ENCODE results near the gene PRR19.

The PRR19 gene

GRCh38 chr19:42287827-42288107 is 14.2 kb upstream of the PRR19 start:
- no peak overlapping the region for H3K56ac ChIP-seq (ENCODE audit: low read length)
- no peak overlapping the region for H4K8ac ChIP-seq (ENCODE audit: low read depth, low read length)
- no peak overlapping the region for H2BK5ac ChIP-seq (ENCODE audit: low read length)
- peaks cover 16% of the 10 kb centered on the region for H3K79me1 ChIP-seq (ENCODE audit: low read length)
- H3K4me1 ChIP-seq (ENCODE audit: control insufficient read depth, low read depth, low read length), result peaks cover 6% of the 10 kb centered on the region
- H3K4ac ChIP-seq (ENCODE audit: low read depth, low read length), result no peak overlapping the region
- H3K27me3 ChIP-seq (ENCODE audit: insufficient read depth, low read length, poor library complexity), result no peaks in the 10 kb centered on the region
- H3K4me2 ChIP-seq (ENCODE audit: low read length), result no peak overlapping the region
- peaks cover 13% of the 10 kb centered on the region for H3K79me2 ChIP-seq (ENCODE audit: control insufficient read depth, insufficient read depth, low read length)
- H4K5ac ChIP-seq (ENCODE audit: low read length), result no peak overlapping the region
- H2BK15ac ChIP-seq (replicated peaks; ENCODE audit: low read depth), result no peak overlapping the region
- no peak for DNase-seq
- no peak overlapping the region for H3K23ac ChIP-seq (ENCODE audit: low read length)
- no peak overlapping the region for H3K9ac ChIP-seq (ENCODE audit: low read length)
- no peak overlapping the region for H3K27ac ChIP-seq (ENCODE audit: low read depth, low read length)
- H3K4me3 ChIP-seq (ENCODE audit: low read length), result no peak overlapping the region
- WGBS (ENCODE audit: extremely low coverage, insufficient coverage, low lambda C conversion rate), result no CpG with 5 or more reads among the region's 10 CpGs
- H3K36me3 ChIP-seq (ENCODE audit: control insufficient read depth, insufficient read depth, low read length), result peaks cover 5% of the 10 kb centered on the region
- no peak overlapping the region for H2BK120ac ChIP-seq (ENCODE audit: low read depth, low read length)
- no peak overlapping the region for H3K18ac ChIP-seq (ENCODE audit: low read length)
- H2AK5ac ChIP-seq (ENCODE audit: low read length), result no peak overlapping the region

GRCh38 chr19:42288387-42288786 is 13.5 kb upstream of the PRR19 start:
- Histone ChIP-seq H3K9ac (ENCODE audit: low read length) (no peak overlapping the region), H4K5ac (ENCODE audit: low read length) (no peak overlapping the region), H2BK120ac (ENCODE audit: low read depth, low read length) (no peak overlapping the region), H3K23ac (ENCODE audit: low read length) (no peak overlapping the region), H3K79me1 (ENCODE audit: low read length) (peaks cover 12% of the 10 kb centered on the region), H3K4me2 (ENCODE audit: low read length) (no peak overlapping the region), H3K27me3 (ENCODE audit: insufficient read depth, low read length, poor library complexity) (no peaks in the 10 kb centered on the region), H3K36me3 (ENCODE audit: control insufficient read depth, insufficient read depth, low read length) (peaks cover 5% of the 10 kb centered on the region), H2BK15ac (replicated peaks; ENCODE audit: low read depth) (no peak overlapping the region), H3K4ac (ENCODE audit: low read depth, low read length) (no peak overlapping the region), H3K18ac (ENCODE audit: low read length) (no peak overlapping the region), H4K8ac (ENCODE audit: low read depth, low read length) (no peak overlapping the region), H3K4me1 (ENCODE audit: control insufficient read depth, low read depth, low read length) (no peaks in the 10 kb centered on the region), H2AK5ac (ENCODE audit: low read length) (no peak overlapping the region), H2BK5ac (ENCODE audit: low read length) (no peak overlapping the region), H3K56ac (ENCODE audit: low read length) (no peak overlapping the region), H3K27ac (ENCODE audit: low read depth, low read length) (no peak overlapping the region), H3K4me3 (ENCODE audit: low read length) (no peak overlapping the region), H3K79me2 (ENCODE audit: control insufficient read depth, insufficient read depth, low read length) (peaks cover 13% of the 10 kb centered on the region)
- no peak for DNase-seq
- no CpG with 5 or more reads among the region's 4 CpGs for WGBS (ENCODE audit: extremely low coverage, insufficient coverage, low lambda C conversion rate)

- Histone ChIP-seq H2BK15ac (replicated peaks; ENCODE audit: low read depth) (no peak overlapping the region), H3K27ac (ENCODE audit: low read depth, low read length) (no peak overlapping the region), H2BK5ac (ENCODE audit: low read length) (no peak overlapping the region), H4K8ac (ENCODE audit: low read depth, low read length) (no peak overlapping the region), H2BK120ac (ENCODE audit: low read depth, low read length) (no peak overlapping the region), H3K18ac (ENCODE audit: low read length) (no peak overlapping the region), H3K36me3 (ENCODE audit: control insufficient read depth, insufficient read depth, low read length) (peaks cover 8% of the 10 kb centered on the region), H3K56ac (ENCODE audit: low read length) (no peak overlapping the region), H3K23ac (ENCODE audit: low read length) (no peak overlapping the region), H3K4me1 (ENCODE audit: control insufficient read depth, low read depth, low read length) (no peaks in the 10 kb centered on the region), H3K4me2 (ENCODE audit: low read length) (no peak overlapping the region), H3K4me3 (ENCODE audit: low read length) (no peak overlapping the region), H3K27me3 (ENCODE audit: insufficient read depth, low read length, poor library complexity) (no peaks in the 10 kb centered on the region), H4K5ac (ENCODE audit: low read length) (no peak overlapping the region), H3K9ac (ENCODE audit: low read length) (no peak overlapping the region), H3K4ac (ENCODE audit: low read depth, low read length) (no peak overlapping the region), H3K79me2 (ENCODE audit: control insufficient read depth, insufficient read depth, low read length) (peaks cover 13% of the 10 kb centered on the region), H2AK5ac (ENCODE audit: low read length) (no peak overlapping the region), H3K79me1 (ENCODE audit: low read length) (peaks cover 12% of the 10 kb centered on the region)
- WGBS (ENCODE audit: extremely low coverage, insufficient coverage, low lambda C conversion rate), result no CpG with 5 or more reads among the region's 22 CpGs
- no peak for DNase-seq
Measured at GRCh38 chr19:42288881-42289555, 12.9 kb upstream of the PRR19 start.

- Histone ChIP-seq H3K4me1 (ENCODE audit: control insufficient read depth, low read depth, low read length) (no peaks in the 10 kb centered on the region), H2BK15ac (replicated peaks; ENCODE audit: low read depth) (no peak overlapping the region), H3K4ac (ENCODE audit: low read depth, low read length) (no peak overlapping the region), H3K56ac (ENCODE audit: low read length) (no peak overlapping the region), H2BK5ac (ENCODE audit: low read length) (no peak overlapping the region), H3K18ac (ENCODE audit: low read length) (no peak overlapping the region), H3K27me3 (ENCODE audit: insufficient read depth, low read length, poor library complexity) (no peaks in the 10 kb centered on the region), H4K5ac (ENCODE audit: low read length) (no peak overlapping the region), H3K79me2 (ENCODE audit: control insufficient read depth, insufficient read depth, low read length) (peaks cover 12% of the 10 kb centered on the region), H3K4me3 (ENCODE audit: low read length) (no peak overlapping the region), H4K8ac (ENCODE audit: low read depth, low read length) (no peak overlapping the region), H3K23ac (ENCODE audit: low read length) (no peak overlapping the region), H3K36me3 (ENCODE audit: control insufficient read depth, insufficient read depth, low read length) (peaks cover 8% of the 10 kb centered on the region), H3K27ac (ENCODE audit: low read depth, low read length) (no peak overlapping the region), H3K9ac (ENCODE audit: low read length) (no peak overlapping the region), H2BK120ac (ENCODE audit: low read depth, low read length) (no peak overlapping the region), H2AK5ac (ENCODE audit: low read length) (no peak overlapping the region), H3K79me1 (ENCODE audit: low read length) (peaks cover 11% of the 10 kb centered on the region), H3K4me2 (ENCODE audit: low read length) (no peak overlapping the region)
- no peak for DNase-seq
- no CpG with 5 or more reads among the region's 8 CpGs for WGBS (ENCODE audit: extremely low coverage, insufficient coverage, low lambda C conversion rate)
Measured at GRCh38 chr19:42289556-42290041, 12.3 kb upstream of the PRR19 start.

- Histone ChIP-seq H2BK5ac (ENCODE audit: low read length) (no peak overlapping the region), H3K18ac (ENCODE audit: low read length) (no peak overlapping the region), H4K8ac (ENCODE audit: low read depth, low read length) (no peak overlapping the region), H3K27me3 (ENCODE audit: insufficient read depth, low read length, poor library complexity) (no peaks in the 10 kb centered on the region), H3K23ac (ENCODE audit: low read length) (no peak overlapping the region), H3K36me3 (ENCODE audit: control insufficient read depth, insufficient read depth, low read length) (peaks cover 8% of the 10 kb centered on the region), H2BK120ac (ENCODE audit: low read depth, low read length) (no peak overlapping the region), H2AK5ac (ENCODE audit: low read length) (no peak overlapping the region), H3K4me2 (ENCODE audit: low read length) (no peak overlapping the region), H3K4me3 (ENCODE audit: low read length) (no peak overlapping the region), H3K27ac (ENCODE audit: low read depth, low read length) (no peak overlapping the region), H3K4ac (ENCODE audit: low read depth, low read length) (no peak overlapping the region), H2BK15ac (replicated peaks; ENCODE audit: low read depth) (no peak overlapping the region), H3K4me1 (ENCODE audit: control insufficient read depth, low read depth, low read length) (no peaks in the 10 kb centered on the region), H3K79me2 (ENCODE audit: control insufficient read depth, insufficient read depth, low read length) (peaks cover 8% of the 10 kb centered on the region), H4K5ac (ENCODE audit: low read length) (no peak overlapping the region), H3K79me1 (ENCODE audit: low read length) (peaks cover 7% of the 10 kb centered on the region), H3K9ac (ENCODE audit: low read length) (no peak overlapping the region), H3K56ac (ENCODE audit: low read length) (no peak overlapping the region)
- no CpG with 5 or more reads among the region's 13 CpGs for WGBS (ENCODE audit: extremely low coverage, insufficient coverage, low lambda C conversion rate)
- DNase-seq, result no peak
Measured at GRCh38 chr19:42290136-42290522, 11.8 kb upstream of the PRR19 start.
